ENCODE data around the gene PIP5K1C.

- TF ChIP-seq, protein P1, sequence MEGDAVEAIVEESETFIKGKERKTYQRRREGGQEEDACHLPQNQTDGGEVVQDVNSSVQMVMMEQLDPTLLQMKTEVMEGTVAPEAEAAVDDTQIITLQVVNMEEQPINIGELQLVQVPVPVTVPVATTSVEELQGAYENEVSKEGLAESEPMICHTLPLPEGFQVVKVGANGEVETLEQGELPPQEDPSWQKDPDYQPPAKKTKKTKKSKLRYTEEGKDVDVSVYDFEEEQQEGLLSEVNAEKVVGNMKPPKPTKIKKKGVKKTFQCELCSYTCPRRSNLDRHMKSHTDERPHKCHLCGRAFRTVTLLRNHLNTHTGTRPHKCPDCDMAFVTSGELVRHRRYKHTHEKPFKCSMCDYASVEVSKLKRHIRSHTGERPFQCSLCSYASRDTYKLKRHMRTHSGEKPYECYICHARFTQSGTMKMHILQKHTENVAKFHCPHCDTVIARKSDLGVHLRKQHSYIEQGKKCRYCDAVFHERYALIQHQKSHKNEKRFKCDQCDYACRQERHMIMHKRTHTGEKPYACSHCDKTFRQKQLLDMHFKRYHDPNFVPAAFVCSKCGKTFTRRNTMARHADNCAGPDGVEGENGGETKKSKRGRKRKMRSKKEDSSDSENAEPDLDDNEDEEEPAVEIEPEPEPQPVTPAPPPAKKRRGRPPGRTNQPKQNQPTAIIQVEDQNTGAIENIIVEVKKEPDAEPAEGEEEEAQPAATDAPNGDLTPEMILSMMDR (IDR thresholded peaks at IDR 0.05) = no peak
- TF ChIP-seq EP300 (IDR thresholded peaks at IDR 0.05; ENCODE audit: low read depth) (no peak), POLR2A (IDR thresholded peaks at IDR 0.05) (no peak), POLR2AphosphoS5 (IDR thresholded peaks at IDR 0.05) (no peak)
These were observed 1.8 kb downstream of the PIP5K1C start for GRCh38 chr19:3698386-3698950.
